Transverse colon (tissue), 4 donors: ENCODE results near the gene DHCR7.

Source experiments
- CTCF ChIP-seq, 5 experiments: fragments of 200-600 bp in 3 of 5; fragments of 450-650 bp in 2 of 5; sonication (generic) in 3 of 5; IDR thresholded peaks; 1 replicate in 2 of 5; 2 replicates in 3 of 5; pipeline ENCODE4 v1.5.1; 2016 to 2017; ENCODE audit warnings: antibody characterized with exemption in 5 of 5, inconsistent platforms in 3 of 5, mild to moderate bottlenecking in 2 of 5, moderate library complexity in 1 of 5
- POLR2A ChIP-seq: fragments of 450-650 bp; IDR thresholded peaks from one replicate; pipeline ENCODE4 v1.6.1; 2016; ENCODE audit warnings: antibody characterized with exemption, mild to moderate bottlenecking, moderate library complexity
- POLR2AphosphoS5 ChIP-seq, 3 donors: sonication (generic); formaldehyde crosslinking; IDR thresholded peaks; one replicate each; pipeline ENCODE4 v1.6.1; 2016; ENCODE audit warnings: antibody characterized with exemption in 3 of 3

DNA sequence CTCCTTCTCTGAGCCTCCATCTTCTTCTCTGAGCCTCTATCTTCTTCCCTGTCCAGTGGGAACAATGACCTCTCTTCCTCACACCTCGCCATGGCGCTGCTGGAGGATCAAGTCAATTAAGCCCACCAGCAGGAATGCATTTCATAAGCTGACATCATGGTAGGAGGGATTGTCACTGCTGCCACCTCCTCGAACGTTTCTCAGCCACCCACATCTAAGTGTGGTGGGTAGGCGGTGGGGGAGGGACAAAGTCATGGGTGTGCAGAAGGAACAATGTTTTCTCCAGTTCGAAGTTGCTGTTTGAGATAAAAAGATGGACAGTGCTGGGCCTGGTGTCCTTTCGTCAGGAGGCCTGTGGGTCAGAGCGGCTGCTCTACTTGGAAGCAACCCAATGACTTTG, 44.0 kb downstream of the DHCR7 start:
- TF ChIP-seq CTCF (IDR thresholded peaks at IDR 0.05) (no peak), POLR2A (no peak), POLR2AphosphoS5 (IDR thresholded peaks at IDR 0.05) (no peak)
